DND-41 (cell line): ENCODE measurements around the gene TNS3.

Experiments used
- ATAC-seq: fragments of 200-7000 bp; cut with Tn5 transposase; 3 replicates; pipeline ENCODE4 v1.9.1; 2021; ENCODE audit warnings: low read depth; ENCODE audit not compliant: insufficient read depth
- DNase-seq: peaks from one replicate; pipeline ENCODE4 v3.0.0-alpha.2; 2020
- H2AFZ ChIP-seq: 2 replicates; pipeline ENCODE4 v1.6.0; 2012; ENCODE audit warnings: low read depth, low read length
- H3K27ac ChIP-seq: 2 replicates; pipeline ENCODE4 v1.5.1; 2012; ENCODE audit warnings: low read length, inconsistent platforms
- H3K27me3 ChIP-seq: fragments of 200-600 bp; sonication (generic); 2 replicates; pipeline ENCODE4 v1.6.0; 2012; ENCODE audit warnings: low read length, mild to moderate bottlenecking, inconsistent platforms; ENCODE audit not compliant: insufficient read depth, poor library complexity
- H3K36me3 ChIP-seq: 2 replicates; pipeline ENCODE4 v1.5.1; 2012; ENCODE audit warnings: low read length, inconsistent platforms; ENCODE audit not compliant: insufficient read depth
- H3K4me1 ChIP-seq: 2 replicates; pipeline ENCODE4 v1.5.1; 2012; ENCODE audit warnings: mild to moderate bottlenecking, low read length; ENCODE audit not compliant: insufficient read depth
- H3K4me2 ChIP-seq: 2 replicates; pipeline ENCODE4 v1.6.0; 2012; ENCODE audit warnings: mild to moderate bottlenecking, moderate library complexity, low read length, inconsistent platforms; ENCODE audit not compliant: insufficient read depth
- H3K4me3 ChIP-seq, 2 experiments: fragments of 200-600 bp in 1 of 2; shearing (Covaris generic) in 1 of 2; 2 replicates each; pipeline ENCODE4 v1.5.1; 2012 to 2016; ENCODE audit warnings: inconsistent platforms in 2 of 2, low read length in 2 of 2, mild to moderate bottlenecking in 2 of 2, low read depth in 1 of 2, moderate library complexity in 1 of 2
- H3K79me2 ChIP-seq: 2 replicates; pipeline ENCODE4 v1.6.0; 2012; ENCODE audit warnings: low read length, inconsistent platforms; ENCODE audit not compliant: insufficient read depth
- H3K9ac ChIP-seq: 2 replicates; pipeline ENCODE4 v1.6.0; 2012; ENCODE audit warnings: low read depth, mild to moderate bottlenecking, inconsistent platforms, low read length, moderate library complexity
- H3K9me3 ChIP-seq: 2 replicates; pipeline ENCODE4 v1.5.1; 2012; ENCODE audit warnings: low read length, moderate library complexity, mild to moderate bottlenecking, inconsistent platforms; ENCODE audit not compliant: insufficient read depth, severe bottlenecking
- H4K20me1 ChIP-seq: 2 replicates; pipeline ENCODE4 v1.6.0; 2012; ENCODE audit warnings: low read length; ENCODE audit not compliant: insufficient read depth
- CTCF ChIP-seq: IDR thresholded peaks from 2 replicates; pipeline ENCODE4 v1.5.1; 2012; ENCODE audit warnings: borderline replicate concordance, low read length, moderate library complexity, mild to moderate bottlenecking; ENCODE audit not compliant: poor library complexity, severe bottlenecking; ENCODE audit errors: extremely low read depth
- EZH2 ChIP-seq: IDR thresholded peaks from 3 replicates; pipeline ENCODE4 v1.6.1; 2012; ENCODE audit warnings: borderline replicate concordance, low read depth, mild to moderate bottlenecking, moderate library complexity, low read length, inconsistent platforms; ENCODE audit not compliant: severe bottlenecking

Gene TNS3

GRCh38 chr7:47498229-47499056 is 83.5 kb downstream of the TNS3 start:
- DNase-seq (no peak), ATAC-seq (no peak)
- TF ChIP-seq CTCF (no peak), EZH2 (no peak)
- Histone ChIP-seq H3K9me3 (no peaks in the 10 kb centered on the region), H3K79me2 (no peaks in the 10 kb centered on the region), H3K27ac (no peak overlapping the region), H3K36me3 (no peaks in the 10 kb centered on the region), H3K4me2 (no peak overlapping the region), H3K9ac (no peak overlapping the region), H4K20me1 (no peaks in the 10 kb centered on the region), H2AFZ (no peak overlapping the region), H3K4me1 (no peaks in the 10 kb centered on the region), H3K4me3 (no peak overlapping the region), H3K27me3 (no peaks in the 10 kb centered on the region)

GRCh38 chr7:47497367-47498096 is 84.4 kb downstream of the TNS3 start:
- ATAC-seq (no peak), DNase-seq (no peak)
- H3K9ac ChIP-seq, result no peak overlapping the region
- no peak overlapping the region for H3K27ac ChIP-seq
- no peaks in the 10 kb centered on the region for H3K36me3 ChIP-seq
- H3K79me2 ChIP-seq, result no peaks in the 10 kb centered on the region
- no peak overlapping the region for H2AFZ ChIP-seq
- no peaks in the 10 kb centered on the region for H3K9me3 ChIP-seq
- H4K20me1 ChIP-seq, result no peaks in the 10 kb centered on the region
- no peak overlapping the region for H3K4me2 ChIP-seq
- no peaks in the 10 kb centered on the region for H3K4me1 ChIP-seq
- H3K4me3 ChIP-seq, result no peak overlapping the region
- TF ChIP-seq CTCF (no peak), EZH2 (no peak)
- H3K27me3 ChIP-seq, result no peaks in the 10 kb centered on the region

GRCh38 chr7:47496666-47497065 is 85.2 kb downstream of the TNS3 start:
- Histone ChIP-seq H3K4me3 (no peak overlapping the region), H3K9me3 (no peaks in the 10 kb centered on the region), H3K79me2 (no peaks in the 10 kb centered on the region), H3K27me3 (no peaks in the 10 kb centered on the region), H3K36me3 (no peaks in the 10 kb centered on the region), H3K4me1 (no peaks in the 10 kb centered on the region), H3K4me2 (no peak overlapping the region), H3K9ac (no peak overlapping the region), H3K27ac (no peak overlapping the region), H4K20me1 (no peaks in the 10 kb centered on the region), H2AFZ (no peak overlapping the region)
- TF ChIP-seq CTCF (no peak), EZH2 (no peak)
- ATAC-seq (no peak), DNase-seq (no peak)
